ENCODE measurements around the gene MBD5.

GRCh38 chr2:148565272-148565894, 544.5 kb downstream of the MBD5 start:
- no peak for TF ChIP-seq ZNF274 (IDR thresholded peaks at IDR 0.05; ENCODE audit: low read depth, low read length)
- no peak for TF ChIP-seq YY1 (IDR thresholded peaks at IDR 0.05; ENCODE audit: insufficient read depth, insufficient read length)
- no peak for TF ChIP-seq SUZ12 (IDR thresholded peaks at IDR 0.05; ENCODE audit: extremely low read depth, insufficient read depth, insufficient read length)

All from NT2/D1 (cell line).